Stimulated activated CD4-positive, alpha-beta T cell treated with anti-CD3 and anti-CD28 coated beads, Interleukin-12 subunit alpha, Interleukin-12 subunit beta, amount 100 ng/mL, for 48 hours (primary cell): ENCODE results near the gene NIPA2.

ENCODE experiments used
- DNase-seq, 3 donors: peaks; one replicate each; pipeline ENCODE4 v3.0.0-alpha.2; 2020; ENCODE audit warnings: low read depth in 2 of 3, low spot score in 1 of 3

Gene NIPA2

DNA sequence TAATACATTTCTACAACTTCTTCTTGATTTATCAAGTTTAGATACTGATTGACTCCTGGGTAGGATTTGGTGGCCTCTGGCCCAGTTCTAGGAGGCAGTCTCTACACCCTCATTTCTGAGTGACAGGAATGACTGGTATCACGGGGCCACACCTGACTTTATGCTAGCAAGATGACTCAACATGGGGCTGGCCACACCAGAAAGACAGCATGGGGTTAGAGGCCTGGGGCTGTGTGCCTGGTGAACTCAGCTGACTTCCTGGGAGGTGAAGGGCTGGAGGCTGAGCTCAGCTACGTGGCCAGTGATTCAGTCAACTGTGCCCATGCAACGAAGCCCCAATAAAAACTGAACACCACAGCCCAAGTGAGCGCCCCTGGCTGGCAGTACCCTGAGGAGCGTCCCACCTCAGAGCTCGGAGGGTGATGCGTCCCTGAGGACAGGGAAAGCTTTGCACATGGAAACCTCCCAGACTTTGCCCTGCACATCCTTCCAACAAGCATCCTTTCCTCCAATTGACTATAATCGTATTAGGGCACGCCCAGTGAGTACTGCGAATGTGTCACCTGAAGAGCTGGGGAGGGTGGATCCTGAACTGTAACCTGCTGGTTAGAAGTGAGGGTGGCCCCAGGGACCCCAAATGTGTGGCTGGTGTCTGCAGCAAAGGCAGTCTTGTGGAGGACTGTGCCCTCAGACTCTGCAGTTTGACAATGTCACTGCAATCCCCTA, 57.2 kb downstream of the NIPA2 start:
- DNase-seq, result peak; percentile 8 to 10 (median 10)

DNA sequence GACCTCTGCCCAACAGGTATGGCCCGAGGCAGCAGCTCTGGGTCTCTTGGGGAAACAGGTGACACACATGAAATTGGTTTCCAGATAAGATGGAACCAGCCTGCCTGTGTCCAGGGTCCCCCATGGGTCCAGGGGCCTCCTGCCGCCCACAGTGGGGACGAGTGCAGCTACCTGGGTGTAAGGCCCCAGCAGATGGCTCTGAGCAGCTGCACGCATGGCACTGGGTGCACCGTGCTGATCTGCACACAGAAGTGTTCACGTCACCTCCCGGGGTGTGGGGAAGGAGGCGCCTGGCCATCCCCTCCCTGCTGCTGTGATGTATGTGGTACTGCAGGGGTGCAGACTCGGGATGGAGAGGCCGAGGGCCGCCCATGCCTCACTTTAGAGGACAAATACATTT, 63.6 kb downstream of the NIPA2 start:
- DNase-seq, result no peak

DNA sequence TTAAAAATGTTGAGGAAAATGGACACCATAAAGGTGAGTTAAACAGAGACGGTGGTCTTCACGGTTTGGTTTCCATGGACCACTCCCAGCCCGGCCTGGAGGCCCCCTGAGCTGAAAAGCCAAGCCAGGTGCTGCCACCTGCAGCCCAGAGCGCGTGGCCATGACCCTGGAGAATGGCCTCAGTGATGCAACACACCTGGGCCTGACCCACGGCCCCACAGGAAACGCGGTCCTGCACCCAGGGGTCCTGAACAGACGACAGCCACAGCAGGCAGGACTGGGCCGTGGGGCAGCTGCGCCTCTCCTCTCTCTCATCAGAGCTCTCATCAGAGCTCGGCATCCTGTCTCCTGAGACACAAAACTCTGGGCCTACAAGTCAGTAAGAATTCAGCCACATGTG, 64.1 kb downstream of the NIPA2 start:
- no peak for DNase-seq

DNA sequence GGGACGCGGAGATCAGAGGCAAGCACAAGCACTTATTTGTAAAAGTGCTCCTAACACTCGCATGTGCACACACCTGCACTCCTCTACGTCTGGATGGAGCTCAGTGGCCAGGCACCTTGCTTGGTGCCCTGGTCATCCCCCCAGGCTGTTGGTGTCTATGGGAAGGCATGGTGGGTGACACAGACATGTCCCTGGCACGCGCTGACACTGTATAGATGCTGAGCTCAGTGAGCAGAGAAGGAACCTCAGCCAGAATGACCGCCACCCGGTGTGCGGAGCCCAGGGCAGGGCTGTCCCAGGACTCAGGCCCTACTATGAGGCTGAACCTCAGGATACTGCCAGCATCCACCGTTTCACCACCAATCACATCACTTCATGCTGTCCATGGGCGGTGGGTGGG, 64.5 kb downstream of the NIPA2 start:
- no peak for DNase-seq

DNA sequence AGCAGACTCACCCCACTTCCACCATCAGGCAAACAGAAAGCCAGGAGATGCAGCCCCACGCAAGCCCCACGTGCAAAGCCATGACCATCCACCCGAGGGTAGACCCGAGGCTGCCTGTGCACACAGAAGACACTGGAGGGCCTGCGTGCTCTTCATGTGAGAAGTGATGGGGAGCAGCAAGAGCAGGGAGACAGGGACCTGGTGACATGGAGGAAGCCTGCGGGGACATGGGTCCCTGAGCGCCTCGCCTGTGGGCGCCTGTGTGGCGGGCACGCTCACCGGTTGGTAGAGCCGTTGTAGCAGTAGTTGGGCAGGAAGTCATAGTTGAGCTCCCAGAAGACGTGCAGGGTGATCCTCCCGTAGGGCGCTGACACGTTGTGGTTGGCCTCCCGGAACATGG, 65.0 kb downstream of the NIPA2 start:
- DNase-seq, result no peak

DNA sequence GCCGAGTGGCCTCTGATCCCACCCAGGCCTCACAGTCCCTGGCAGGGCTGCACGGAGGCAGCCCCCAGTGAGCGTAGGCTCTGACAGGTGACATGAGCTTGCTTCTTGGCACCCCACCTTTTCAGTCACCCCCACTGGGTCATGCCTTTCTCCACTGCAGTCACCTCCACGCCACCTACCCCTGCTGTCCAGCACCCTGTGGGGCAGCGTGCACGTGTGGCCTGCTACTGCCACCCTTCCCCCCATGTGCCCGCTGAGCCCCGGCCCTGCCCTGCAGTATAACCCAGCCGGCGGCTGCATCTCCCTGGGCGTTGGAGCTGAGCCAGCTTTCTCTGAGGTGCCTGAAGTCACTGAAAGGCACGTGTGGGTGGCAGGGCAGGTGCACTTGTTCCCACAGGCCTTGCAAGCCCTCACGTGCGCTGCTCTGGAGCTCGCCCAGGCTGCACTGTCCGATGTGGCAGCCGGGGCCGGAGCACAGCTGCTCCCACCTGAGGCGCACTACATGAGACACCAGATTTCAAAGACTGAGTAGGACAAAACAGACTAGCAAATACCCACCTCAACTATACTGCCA, 65.6 kb downstream of the NIPA2 start:
- no peak for DNase-seq

DNA sequence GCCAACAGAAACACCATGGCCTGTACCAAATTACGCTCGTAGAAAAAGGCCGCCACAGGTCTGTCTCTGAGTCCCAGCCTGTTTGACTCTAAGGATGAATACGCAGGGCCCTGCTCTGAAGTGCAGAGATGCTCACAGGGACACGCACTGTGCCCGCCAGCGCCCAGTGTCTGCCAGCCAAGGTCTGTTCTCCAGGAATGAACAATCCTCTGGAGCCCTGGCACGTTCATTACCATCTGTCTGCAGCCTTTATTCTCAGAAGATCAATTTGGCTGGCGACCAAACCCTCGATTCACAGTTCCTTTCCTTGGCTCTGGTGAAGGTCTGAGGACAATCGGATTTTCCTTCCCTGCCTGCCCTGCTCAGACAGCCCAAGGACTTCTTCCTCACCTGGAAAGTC, 66.3 kb downstream of the NIPA2 start:
- DNase-seq, result no peak

DNA sequence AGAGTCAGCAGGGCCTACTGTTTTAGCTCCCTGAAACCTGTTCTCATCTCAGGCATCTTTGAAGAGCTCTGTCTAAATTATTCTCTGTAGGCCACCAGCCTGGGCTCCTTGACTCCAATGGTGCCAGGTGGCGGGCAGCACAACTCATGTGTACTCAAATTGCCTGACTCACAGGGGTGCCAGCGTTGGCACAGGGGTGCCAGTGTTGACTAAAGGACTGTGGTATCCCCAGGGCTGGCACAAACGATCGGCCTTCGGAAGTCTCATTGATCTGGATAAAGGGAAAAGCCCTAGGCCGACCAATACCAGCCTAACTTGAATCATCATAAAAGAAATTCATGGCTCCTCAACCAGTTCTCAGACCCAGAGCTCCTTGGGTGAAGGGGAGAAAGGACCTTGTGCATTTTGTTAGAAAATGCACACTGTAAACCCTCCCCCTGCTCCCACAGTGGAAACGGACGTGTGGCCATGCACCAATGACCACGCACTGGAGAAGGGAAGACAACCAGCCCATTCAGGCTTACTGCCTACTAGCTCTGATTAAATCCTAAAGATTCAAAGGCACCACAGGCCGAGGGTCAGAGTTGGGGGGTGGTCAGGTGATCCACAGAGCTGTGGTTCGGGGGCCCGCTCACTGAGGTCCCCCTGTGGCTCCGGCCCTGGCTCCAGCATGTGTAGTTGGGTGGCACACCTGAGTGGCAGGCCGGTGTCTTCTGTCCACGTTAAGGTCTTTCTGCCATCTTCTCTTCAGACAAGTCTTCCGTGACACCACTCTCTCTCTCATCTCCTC, 68.9 kb downstream of the NIPA2 start:
- DNase-seq, result no peak

DNA sequence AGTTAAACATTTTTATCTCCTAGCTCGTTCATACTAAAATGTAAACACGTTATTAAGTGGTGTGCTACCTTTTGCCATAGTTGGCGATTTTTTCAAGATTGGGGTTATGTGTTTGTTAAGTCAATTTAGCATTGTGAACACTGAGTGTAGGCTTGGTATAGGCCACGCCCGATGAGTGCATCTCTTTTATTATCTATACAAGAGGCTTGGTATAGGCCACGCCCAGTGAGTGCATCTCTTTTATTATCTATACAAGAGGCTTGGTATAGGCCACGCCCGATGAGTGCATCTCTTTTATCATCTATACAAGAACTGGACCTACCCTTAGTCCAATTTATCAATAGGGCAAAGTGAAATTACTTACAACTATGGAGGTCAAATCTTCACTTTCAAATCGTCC, 70.4 kb downstream of the NIPA2 start:
- no peak for DNase-seq

DNA sequence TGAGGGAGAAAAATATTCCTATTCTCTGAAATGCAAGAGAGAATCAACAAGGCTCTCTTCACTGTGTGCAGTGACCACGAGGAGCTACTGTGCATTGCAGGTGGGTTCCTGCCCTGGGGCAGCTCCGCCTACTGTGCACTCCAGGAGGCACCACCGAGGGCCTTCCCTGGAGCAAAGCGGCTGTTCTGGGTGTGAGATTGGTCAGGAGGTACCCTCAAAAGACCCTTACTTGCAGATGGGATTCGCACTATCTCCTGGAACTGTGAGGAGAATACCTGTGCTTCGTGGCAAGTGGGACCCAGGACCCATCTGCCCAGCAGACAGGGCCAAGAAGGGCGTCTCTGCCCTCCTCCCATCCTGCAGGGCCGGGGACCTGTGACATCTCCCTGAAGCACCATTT, 72.8 kb downstream of the NIPA2 start:
- no peak for DNase-seq

DNA sequence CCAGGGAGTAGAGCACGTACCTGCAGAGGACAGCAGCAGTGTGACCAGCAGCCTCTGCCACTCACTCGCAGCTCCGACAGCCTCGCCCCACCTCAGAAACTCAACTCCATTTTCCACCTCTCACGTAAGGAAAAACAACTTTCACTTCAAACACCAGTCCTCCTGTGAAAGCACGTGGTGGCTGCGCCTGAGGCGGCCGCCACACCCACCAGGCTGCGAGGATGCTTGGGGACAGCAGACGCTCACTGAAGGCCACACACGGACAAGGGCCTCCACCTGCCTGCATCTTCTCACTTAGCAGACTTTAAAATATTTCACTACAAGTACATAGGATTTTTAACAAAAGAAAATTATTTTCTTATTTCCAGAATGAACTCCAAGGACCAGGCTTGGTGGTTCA, 73.8 kb downstream of the NIPA2 start:
- no peak for DNase-seq

DNA sequence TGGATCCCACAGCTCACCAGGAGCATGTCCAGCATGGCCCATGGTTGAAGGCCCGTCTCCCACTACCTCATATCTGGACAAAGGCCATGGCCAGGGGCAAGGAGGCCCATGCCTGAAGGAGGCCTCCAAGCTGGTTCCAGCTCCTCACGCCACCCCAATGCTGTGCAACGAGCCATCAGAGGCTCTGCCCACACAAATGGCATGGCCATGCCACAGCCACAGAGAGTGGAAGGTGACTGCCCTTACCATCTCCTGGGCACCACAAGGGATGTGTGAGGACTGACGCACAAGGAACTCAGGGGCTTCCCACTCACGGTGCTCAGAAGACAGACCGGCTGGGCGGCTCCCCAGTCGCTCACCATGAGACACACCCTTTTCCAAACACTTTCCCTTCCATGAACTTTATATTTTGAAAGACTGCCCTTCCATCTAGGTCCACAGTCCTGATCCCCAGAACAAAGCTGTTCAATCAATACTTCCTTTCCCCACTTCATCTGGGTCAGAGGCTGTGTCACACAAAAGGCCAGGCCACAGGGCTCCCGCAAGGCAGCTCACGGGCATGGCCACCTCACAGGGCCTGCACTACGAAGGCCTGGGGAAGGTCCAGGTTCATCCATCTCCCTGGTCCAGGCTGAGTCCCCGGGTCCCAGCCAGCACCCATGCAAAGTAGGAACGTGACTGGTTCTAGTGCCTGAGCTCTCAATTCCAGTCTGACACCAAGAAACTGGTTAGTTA, 75.3 kb downstream of the NIPA2 start:
- no peak for DNase-seq

DNA sequence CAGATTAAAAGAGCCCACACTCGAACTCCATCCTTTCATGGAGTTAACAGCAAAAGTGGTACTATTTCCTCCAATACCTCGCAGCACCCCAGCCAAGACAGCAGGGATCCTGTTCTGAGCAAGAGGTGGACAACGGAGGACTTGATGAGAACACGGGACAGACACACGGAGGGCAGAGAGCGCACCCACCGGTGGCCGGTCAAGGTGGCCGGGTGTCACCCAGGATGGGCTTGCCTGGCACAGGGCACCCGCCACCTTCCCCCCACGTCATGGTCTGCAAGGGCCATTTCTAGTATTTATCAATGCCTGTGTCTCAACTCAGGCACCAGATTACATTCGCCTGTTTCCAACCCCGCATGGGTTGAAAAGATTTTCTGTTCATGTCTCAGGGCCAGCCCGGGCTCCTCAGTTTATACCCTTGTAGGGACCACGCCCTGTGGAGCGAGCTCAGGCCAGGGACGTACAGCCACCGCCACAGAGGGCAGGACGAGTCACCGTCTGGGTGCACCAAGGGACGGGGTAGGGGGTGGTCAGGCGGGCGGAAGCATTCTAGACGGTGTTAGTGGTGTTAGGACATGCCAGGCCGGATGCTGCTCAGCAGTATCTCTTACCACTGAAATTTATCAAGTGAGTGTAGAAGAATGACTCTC, 77.5 kb downstream of the NIPA2 start:
- DNase-seq, result no peak

DNA sequence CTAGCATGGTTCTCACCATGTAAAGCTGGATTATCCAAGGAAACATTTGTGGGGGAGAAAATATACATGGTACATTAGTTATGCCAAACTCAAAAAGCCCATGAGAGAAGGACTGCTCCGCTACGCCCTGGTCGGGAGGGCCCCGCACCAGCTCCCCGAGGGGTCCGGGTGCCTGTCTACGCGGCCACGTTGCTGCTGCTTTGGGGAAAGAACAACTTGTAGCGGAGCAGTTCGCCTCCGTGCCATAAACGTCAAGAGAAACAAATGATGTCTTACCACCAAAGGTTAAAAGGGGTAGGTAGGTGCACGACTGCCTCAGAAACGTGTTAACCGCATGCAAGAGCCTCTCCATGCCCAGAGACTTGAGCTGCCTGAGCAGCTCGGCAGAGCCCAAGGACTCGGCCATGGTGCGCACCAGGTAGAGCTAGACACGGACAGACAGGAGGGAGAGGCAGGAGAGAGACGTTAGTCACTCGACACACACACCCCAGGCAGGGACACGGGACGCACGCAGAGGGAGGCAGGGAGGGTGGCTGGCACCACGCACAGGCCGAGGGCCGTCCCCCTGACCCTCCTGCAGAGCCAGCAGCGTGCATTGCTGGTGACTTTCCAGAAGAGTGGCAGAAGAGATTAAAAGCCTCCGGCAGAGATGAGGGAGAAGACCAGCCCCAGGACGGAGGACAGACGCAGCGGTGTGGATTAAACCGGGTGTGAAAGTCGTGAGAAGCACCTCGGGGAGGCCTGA, 78.3 kb downstream of the NIPA2 start:
- DNase-seq, result no peak

DNA sequence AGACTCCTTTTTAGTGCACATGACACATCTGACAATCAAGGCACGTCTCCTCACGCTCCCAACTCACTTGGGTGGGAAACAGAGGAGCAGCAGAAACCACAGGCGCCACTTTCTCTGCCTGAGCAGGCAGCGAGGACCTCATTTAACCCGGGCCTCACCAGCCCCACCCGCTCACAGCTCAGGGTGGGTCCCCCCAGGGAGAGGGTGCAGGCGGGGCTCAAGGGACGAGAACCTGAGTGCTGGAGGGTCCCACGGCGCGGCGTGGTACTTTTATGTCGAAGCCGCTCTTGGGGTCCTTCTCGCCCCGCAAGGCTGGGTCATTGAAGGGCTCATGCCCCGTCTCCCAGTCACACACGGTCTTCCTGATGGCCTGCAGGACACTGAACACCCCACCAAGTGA, 79.1 kb downstream of the NIPA2 start:
- DNase-seq, result no peak
